HepG2 (cell line): ENCODE results near the gene CAMTA1. TPM values are rescaled to one million over a fixed set of nuclear protein-coding genes. Genes with fewer than 3 reads are reported as not detected.

Experiments used
- HOXA5 ChIP-seq: sonication (generic); formaldehyde crosslinking; IDR thresholded peaks from 2 replicates; pipeline ENCODE4 v1.4.0; 2020; ENCODE audit warnings: missing genetic modification reagents
- JUNB ChIP-seq: sonication (generic); formaldehyde crosslinking; IDR thresholded peaks from 2 replicates; pipeline ENCODE4 v1.8.0; 2022; ENCODE audit warnings: missing genetic modification reagents, mild to moderate bottlenecking, borderline replicate concordance
- MAF1 ChIP-seq: sonication (generic); formaldehyde crosslinking; IDR thresholded peaks from 2 replicates; pipeline ENCODE4 v1.5.0; 2020; ENCODE audit warnings: missing genetic modification reagents, borderline replicate concordance
- NCOA1 ChIP-seq: sonication (generic); formaldehyde crosslinking; IDR thresholded peaks from 2 replicates; pipeline ENCODE4 v1.9.0; 2021; ENCODE audit warnings: missing genetic modification reagents
- ZBTB20 ChIP-seq: sonication (generic); formaldehyde crosslinking; IDR thresholded peaks from 2 replicates; pipeline ENCODE4 v1.8.1; 2023; ENCODE audit warnings: missing genetic modification reagents, low read depth, mild to moderate bottlenecking, borderline replicate concordance
- ZNF441 ChIP-seq: sonication (generic); formaldehyde crosslinking; IDR thresholded peaks from 2 replicates; pipeline ENCODE4 v1.7.0; 2021; ENCODE audit warnings: missing genetic modification reagents, borderline replicate concordance
- ZNF446 ChIP-seq: sonication (generic); formaldehyde crosslinking; IDR thresholded peaks from 2 replicates; pipeline ENCODE4 v1.5.0; 2020; ENCODE audit warnings: mild to moderate bottlenecking, missing genetic modification reagents
- ZNF598 ChIP-seq: sonication (generic); formaldehyde crosslinking; IDR thresholded peaks from 2 replicates; pipeline ENCODE4 v1.5.1; 2020; ENCODE audit warnings: mild to moderate bottlenecking, missing genetic modification reagents, borderline replicate concordance
- ZSCAN29 ChIP-seq: sonication (generic); formaldehyde crosslinking; conservative IDR thresholded peaks from 2 replicates; pipeline ENCODE4 v1.4.0; 2020; ENCODE audit warnings: mild to moderate bottlenecking, missing genetic modification reagents
- polyA plus RNA-seq, 8 experiments: library from polyadenylated mRNA; depleted of rRNA in 3 of 8; stranded (reverse) in 7 of 8; unstranded in 1 of 8; fragments of >200 nt; fragmentation: Illumina TruSeq in 4 of 8; extraction: Trizol in 4 of 8; gene quantifications; 2 replicates each; pipeline versions ENCODE4 v1.2.1 to v1.2.3, GENCODE V29; 2011 to 2016; ENCODE audit warnings: low read depth in 4 of 8, missing spikeins in 1 of 8, mixed read lengths in 1 of 8; ENCODE audit not compliant: insufficient read depth in 1 of 8
- total RNA-seq, 5 experiments: library from RNA; depleted of rRNA; stranded (reverse); fragments of >200 nt; fragmentation: Illumina TruSeq; extraction: Trizol; gene quantifications; 2 replicates each; pipeline ENCODE4 v1.2.3, GENCODE V29; 2016; ENCODE audit warnings: low read depth in 1 of 5
- TF ChIP-seq, protein P1 (sequence below): sonication (generic); formaldehyde crosslinking; IDR thresholded peaks from 2 replicates; pipeline ENCODE4 v1.5.1; 2020; ENCODE audit warnings: mild to moderate bottlenecking, missing genetic modification reagents, borderline replicate concordance
- TF ChIP-seq, protein P2 (sequence below): sonication (generic); formaldehyde crosslinking; IDR thresholded peaks from 2 replicates; pipeline ENCODE4 v1.4.0; 2020; ENCODE audit warnings: missing genetic modification reagents
- TF ChIP-seq, protein P3 (sequence below): sonication (generic); formaldehyde crosslinking; IDR thresholded peaks from 2 replicates; pipeline ENCODE4 v1.4.0; 2020; ENCODE audit warnings: missing genetic modification reagents
- TF ChIP-seq, protein P4 (sequence below): sonication (generic); formaldehyde crosslinking; IDR thresholded peaks from 2 replicates; pipeline ENCODE4 v1.5.1; 2020; ENCODE audit warnings: missing genetic modification reagents, mild to moderate bottlenecking, borderline replicate concordance
- TF ChIP-seq, protein P5 (sequence below): sonication (generic); formaldehyde crosslinking; IDR thresholded peaks from 2 replicates; pipeline ENCODE4 v1.5.0; 2020; ENCODE audit warnings: missing genetic modification reagents, mild to moderate bottlenecking, borderline replicate concordance
- TF ChIP-seq, protein P6 (sequence below): sonication (generic); formaldehyde crosslinking; conservative IDR thresholded peaks from 2 replicates; pipeline ENCODE4 v1.4.0; 2020; ENCODE audit warnings: missing genetic modification reagents

The CAMTA1 gene
- total and polyA plus RNA-seq, 2 of the 13 experiments (the other 11 are each of a cell fraction or from before 2014, with no cell fraction given) = 25.0 to 36.4 TPM

DNA sequence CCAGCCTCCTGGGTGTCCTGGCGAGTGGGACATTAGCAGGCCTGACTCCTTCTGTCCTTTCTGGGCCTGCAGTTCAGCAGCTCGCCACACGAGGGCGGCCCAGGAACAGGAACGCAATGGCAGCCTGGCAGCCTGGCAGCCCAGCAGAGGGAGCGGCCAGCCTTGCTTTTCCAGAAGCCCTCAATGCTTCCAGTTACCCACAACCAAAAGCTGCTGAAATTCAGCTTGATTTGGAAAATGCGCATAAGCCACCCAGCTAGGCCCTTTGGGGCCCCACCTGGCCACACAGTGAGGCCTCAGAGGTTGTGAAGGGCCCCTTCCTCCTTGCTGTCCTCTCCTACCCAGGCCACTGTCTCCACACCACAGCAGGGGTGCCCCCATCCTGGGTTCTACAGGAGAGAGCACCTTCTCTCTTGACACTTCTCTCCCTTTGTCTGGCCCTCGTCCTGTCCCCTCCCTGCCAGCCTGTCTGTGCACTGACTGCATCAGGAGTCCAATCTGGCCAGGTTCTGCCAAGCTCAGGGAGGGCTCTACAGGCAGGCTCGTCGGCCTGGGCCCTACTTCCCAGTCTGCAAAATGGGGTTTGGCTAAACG is 882.5 kb downstream of the CAMTA1 start (continued):
- TF ChIP-seq, protein P1, sequence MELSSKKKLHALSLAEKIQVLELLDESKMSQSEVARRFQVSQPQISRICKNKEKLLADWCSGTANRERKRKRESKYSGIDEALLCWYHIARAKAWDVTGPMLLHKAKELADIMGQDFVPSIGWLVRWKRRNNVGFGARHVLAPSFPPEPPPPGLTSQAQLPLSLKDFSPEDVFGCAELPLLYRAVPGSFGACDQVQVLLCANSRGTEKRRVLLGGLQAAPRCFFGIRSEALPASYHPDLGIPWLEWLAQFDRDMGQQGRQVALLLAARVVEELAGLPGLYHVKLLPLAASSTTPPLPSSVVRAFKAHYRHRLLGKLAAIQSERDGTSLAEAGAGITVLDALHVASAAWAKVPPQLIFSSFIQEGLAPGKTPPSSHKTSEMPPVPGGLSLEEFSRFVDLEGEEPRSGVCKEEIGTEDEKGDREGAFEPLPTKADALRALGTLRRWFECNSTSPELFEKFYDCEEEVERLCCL = no peak
- TF ChIP-seq MAF1 (CRISPR knock-in tag) (no peak), ZNF441 (CRISPR knock-in tag) (no peak), ZNF446 (no peak), ZBTB20 (no peak), JUNB (CRISPR knock-in tag) (no peak), ZNF598 (CRISPR knock-in tag) (no peak), NCOA1 (no peak), HOXA5 (CRISPR knock-in tag) (no peak), ZSCAN29 (0 out of 2 replicates have a peak, but pooled peaks have one; percentile 43)
- TF ChIP-seq, protein P2, sequence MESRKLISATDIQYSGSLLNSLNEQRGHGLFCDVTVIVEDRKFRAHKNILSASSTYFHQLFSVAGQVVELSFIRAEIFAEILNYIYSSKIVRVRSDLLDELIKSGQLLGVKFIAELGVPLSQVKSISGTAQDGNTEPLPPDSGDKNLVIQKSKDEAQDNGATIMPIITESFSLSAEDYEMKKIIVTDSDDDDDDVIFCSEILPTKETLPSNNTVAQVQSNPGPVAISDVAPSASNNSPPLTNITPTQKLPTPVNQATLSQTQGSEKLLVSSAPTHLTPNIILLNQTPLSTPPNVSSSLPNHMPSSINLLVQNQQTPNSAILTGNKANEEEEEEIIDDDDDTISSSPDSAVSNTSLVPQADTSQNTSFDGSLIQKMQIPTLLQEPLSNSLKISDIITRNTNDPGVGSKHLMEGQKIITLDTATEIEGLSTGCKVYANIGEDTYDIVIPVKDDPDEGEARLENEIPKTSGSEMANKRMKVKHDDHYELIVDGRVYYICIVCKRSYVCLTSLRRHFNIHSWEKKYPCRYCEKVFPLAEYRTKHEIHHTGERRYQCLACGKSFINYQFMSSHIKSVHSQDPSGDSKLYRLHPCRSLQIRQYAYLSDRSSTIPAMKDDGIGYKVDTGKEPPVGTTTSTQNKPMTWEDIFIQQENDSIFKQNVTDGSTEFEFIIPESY (CRISPR knock-in tag) = 0 out of 2 replicates have a peak, but pooled peaks have one; percentile 36
- TF ChIP-seq, protein P3, sequence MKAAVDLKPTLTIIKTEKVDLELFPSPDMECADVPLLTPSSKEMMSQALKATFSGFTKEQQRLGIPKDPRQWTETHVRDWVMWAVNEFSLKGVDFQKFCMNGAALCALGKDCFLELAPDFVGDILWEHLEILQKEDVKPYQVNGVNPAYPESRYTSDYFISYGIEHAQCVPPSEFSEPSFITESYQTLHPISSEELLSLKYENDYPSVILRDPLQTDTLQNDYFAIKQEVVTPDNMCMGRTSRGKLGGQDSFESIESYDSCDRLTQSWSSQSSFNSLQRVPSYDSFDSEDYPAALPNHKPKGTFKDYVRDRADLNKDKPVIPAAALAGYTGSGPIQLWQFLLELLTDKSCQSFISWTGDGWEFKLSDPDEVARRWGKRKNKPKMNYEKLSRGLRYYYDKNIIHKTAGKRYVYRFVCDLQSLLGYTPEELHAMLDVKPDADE (CRISPR knock-in tag) = no peak
- TF ChIP-seq, protein P4, sequence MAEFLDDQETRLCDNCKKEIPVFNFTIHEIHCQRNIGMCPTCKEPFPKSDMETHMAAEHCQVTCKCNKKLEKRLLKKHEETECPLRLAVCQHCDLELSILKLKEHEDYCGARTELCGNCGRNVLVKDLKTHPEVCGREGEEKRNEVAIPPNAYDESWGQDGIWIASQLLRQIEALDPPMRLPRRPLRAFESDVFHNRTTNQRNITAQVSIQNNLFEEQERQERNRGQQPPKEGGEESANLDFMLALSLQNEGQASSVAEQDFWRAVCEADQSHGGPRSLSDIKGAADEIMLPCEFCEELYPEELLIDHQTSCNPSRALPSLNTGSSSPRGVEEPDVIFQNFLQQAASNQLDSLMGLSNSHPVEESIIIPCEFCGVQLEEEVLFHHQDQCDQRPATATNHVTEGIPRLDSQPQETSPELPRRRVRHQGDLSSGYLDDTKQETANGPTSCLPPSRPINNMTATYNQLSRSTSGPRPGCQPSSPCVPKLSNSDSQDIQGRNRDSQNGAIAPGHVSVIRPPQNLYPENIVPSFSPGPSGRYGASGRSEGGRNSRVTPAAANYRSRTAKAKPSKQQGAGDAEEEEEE (CRISPR knock-in tag) = no peak
- TF ChIP-seq, protein P5, sequence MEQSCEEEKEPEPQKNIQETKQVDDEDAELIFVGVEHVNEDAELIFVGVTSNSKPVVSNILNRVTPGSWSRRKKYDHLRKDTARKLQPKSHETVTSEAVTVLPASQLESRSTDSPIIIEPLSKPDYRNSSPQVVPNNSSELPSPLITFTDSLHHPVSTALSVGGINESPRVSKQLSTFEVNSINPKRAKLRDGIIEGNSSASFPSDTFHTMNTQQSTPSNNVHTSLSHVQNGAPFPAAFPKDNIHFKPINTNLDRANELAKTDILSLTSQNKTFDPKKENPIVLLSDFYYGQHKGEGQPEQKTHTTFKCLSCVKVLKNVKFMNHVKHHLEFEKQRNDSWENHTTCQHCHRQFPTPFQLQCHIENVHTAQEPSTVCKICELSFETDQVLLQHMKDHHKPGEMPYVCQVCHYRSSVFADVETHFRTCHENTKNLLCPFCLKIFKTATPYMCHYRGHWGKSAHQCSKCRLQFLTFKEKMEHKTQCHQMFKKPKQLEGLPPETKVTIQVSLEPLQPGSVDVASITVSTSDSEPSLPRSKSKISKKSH (CRISPR knock-in tag) = 0 out of 2 replicates have a peak, but pooled peaks have one; percentile 50
- TF ChIP-seq, protein P6, sequence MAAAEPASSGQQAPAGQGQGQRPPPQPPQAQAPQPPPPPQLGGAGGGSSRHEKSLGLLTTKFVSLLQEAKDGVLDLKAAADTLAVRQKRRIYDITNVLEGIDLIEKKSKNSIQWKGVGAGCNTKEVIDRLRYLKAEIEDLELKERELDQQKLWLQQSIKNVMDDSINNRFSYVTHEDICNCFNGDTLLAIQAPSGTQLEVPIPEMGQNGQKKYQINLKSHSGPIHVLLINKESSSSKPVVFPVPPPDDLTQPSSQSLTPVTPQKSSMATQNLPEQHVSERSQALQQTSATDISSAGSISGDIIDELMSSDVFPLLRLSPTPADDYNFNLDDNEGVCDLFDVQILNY (CRISPR knock-in tag) = no peak
